NCI-H2029 (cell line): Measurements from ENCODE around the gene MAST1.
A peak's percentile ranks its signal among the peaks of the same experiment; 100 is the strongest.
"Not testable (repeated sequence)": the region's sequence is repeated elsewhere in the genome, so short reads cannot be mapped to it uniquely, and the experiment has no call there.

ENCODE experiments used
- DNase-seq: peaks from one replicate; lab custom pipeline; 2025; lab: John Stamatoyannopoulos, UW

The MAST1 gene

DNA sequence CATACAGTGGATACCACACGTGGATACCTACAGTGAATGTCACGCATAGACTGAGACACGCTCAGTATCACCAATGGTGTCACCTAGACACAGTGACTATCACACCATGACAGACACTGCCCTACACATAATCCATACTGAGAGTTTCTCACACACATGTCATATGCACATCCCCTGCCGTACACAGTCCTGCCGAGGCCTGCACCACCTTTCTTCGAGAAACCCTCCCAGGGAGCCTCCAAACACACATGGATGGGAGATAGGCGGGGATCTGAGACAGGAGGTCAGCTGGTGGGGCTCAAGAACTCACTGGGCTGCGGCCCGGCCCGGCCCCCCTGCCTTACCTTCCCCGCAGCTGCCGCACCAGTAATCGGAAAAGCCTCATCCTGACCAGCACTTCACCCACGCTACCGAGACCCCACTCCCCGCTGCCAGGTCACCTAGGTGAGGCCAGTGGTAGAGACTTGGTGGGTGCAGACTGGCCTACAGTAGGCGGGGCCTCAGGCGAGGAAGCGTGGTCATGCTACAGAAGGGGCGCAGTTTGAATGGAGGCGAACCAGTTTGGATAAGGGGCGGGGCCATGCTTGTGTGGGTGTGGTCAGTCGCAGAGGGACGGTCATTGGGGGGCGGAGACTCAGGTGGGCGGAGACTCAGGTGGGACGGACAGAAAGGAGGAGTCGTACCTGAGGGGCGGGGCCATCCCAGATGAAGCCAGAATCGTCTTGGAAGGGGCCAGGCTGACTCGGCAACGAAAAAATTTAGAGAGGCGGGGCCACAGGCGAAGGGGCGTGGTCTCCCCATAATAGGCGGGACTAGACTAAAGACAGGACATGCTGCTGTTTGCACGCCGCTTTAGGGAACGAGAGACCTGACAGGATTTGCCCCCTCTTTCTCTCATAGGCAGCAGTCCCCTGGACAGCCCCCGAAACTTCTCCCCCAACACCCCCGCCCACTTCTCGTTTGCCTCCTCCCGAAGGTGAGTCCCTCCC is 2.1 kb downstream of the MAST1 start:
- DNase-seq: peak; percentile 94

DNA sequence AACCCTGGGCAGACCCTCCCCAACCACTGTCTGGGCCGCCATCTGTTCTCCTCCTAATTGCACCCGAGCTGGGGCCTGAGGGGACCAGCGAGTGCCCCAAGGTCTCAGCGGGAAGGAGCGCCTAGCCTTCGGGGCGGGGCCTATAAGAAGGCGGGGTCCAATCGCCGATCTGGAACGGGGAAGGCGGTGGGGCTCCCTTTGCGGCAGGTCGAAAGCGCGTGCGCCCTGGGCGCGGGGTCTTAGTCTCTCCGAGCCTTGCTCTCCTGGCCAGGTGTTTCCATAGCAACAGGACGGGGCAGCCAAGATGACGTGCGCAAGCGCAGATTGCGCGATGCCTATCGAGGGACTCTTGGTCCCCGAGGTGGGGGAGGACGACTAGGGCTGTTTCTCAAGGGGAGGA is 2.8 kb downstream of the MAST1 start:
- peak; percentile 90 for DNase-seq

DNA sequence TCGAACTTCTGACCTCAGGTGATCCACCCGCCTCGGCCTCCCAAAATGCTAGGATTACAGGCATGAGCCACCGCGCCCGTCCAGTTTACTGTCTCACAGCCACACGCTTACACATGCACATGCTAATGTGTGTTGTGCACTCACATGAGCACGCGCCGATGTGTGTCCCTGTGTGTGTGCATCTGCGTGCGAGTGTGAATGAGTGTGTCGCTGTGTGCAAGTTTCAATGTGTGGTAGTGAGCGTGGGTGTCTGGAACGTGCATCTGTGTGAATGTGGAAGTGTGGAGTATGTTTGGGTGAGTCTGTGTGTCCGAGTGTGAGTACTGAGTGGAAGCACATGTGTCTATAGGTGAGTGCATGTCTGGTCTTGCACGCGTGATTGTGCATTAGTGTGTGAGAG is 4.2 kb downstream of the MAST1 start:
- no peak for DNase-seq

DNA sequence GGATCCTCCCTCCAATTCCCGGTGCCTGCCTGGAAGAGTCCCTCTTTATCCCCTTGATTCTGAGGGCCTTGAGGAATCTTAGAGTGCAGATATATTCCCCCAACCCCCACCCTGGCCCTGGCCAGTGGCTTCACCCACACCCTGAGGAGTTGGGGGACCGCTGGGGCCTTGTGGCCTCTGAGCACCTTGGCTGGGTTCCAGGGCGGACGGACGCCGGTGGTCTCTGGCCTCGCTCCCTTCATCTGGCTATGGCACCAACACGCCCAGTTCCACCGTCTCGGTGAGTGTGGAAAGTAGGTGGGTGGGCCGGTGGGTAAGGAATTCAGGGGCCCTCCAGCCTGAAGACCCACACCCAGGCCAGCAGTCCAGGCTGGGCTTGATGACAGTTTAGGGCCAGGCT is 5.0 kb downstream of the MAST1 start:
- no peak for DNase-seq

DNA sequence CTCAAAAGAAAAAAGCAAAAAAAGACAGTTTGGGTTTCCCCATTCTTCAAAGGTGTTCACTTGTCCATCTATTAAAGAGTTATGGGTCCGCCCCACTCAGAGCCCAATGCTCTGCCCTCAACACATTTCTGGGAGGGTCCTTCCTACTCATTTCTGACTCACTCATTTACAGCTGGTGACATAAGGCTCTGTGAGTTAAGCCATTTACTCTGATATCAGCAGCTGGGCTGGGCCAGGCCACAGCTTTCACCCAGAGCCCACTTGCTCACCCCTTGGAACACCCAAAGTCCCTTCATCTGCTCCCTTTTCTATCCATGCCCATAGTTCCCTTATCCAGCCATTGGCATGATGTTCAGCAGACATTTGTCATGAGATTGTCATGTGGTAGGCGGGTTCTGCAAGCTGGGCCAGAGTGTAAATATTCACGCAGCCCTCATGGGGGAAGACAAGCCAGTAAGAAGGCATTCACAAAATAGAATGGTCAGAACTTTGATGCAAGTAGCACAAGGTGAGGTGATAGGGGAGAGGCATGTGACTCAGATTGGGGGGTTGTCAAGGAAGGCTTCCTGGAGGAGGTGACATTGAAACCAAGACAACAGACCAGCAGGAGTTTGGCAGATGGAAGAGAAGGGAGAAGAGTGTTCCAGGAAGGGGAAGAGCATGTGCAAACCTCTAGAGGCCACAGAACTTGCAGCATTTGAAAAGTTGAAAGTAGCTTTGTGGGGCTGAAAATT is 5.9 kb downstream of the MAST1 start:
- DNase-seq: no peak

DNA sequence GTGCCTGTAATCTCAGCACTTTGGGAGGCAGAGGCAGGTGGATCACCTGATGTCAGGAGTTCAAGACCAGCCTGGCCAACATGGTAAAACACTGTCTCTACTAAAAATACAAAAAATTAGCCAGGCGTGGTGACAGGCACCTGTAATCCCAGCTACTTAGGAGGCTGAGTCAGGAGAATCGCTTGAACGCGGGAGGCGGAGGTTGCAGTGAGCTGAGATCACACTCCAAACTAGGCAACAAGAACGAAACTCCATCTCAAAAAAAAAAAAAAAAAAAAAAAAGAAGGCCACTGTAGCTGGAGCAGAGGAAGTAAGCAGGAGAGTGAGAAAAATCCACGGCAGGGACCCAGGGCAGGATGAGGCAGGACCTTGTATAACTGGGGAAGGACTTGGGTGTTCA is 8.3 kb downstream of the MAST1 start:
- DNase-seq: not testable (repeated sequence)

DNA sequence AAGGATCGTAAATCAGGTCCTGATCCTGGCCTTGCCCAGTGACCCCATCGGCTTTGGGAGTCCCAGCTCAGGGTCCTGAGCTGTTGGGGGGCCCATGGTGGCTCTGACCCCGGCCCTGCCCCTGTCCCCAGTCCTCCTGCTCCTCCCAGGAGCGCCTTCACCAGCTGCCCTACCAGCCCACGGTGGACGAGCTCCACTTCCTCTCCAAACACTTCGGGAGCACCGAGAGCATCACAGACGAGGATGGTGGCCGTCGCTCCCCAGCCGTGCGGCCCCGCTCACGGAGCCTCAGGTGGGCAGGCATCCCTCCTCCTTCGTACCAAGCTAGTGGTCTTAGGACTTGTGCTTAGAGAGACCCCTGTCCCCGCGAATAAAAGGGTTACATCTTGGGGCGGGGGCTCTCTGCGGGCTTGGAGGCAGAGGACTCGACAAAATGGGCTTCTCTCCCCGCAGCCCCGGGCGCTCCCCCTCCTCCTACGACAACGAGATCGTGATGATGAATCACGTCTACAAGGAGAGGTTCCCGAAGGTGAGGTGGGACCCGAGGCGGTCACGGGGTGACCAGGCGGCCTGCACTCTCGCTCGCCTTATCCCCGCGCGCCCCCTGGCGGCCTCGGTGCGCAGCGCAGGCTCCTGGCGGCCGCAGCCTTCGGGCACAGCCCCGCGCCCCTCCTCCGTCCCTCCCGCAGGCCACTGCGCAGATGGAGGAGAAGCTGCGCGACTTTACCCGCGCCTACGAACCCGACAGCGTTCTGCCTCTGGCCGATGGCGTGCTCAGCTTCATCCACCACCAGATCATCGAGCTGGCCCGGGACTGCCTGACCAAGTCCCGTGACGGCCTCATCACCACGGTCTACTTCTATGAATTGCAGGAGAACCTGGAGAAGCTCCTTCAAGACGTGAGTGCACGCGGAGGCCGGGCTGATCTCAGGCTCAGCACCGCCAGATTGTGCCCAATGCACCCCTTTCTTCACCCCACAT is 9.1 kb downstream of the MAST1 start:
- peak; percentile 46 for DNase-seq

DNA sequence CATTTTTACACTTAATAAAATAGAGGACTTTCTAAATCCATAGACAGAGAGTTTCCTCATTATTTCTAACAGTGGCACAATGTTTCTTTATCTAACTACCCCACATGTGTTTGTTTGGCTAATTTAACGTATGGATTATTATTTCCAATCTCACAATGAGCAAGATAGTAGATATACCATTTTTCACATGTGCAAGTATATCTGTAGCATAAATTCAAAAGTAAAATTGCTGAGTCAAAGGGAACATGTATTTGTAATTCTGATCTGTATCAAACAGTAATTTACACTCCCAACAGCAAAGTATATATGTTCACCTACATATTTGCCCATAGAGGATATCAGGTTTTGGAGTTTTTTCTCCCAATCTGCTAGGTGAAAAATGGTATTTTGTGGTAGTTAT is 18.3 kb downstream of the MAST1 start:
- DNase-seq: no peak

DNA sequence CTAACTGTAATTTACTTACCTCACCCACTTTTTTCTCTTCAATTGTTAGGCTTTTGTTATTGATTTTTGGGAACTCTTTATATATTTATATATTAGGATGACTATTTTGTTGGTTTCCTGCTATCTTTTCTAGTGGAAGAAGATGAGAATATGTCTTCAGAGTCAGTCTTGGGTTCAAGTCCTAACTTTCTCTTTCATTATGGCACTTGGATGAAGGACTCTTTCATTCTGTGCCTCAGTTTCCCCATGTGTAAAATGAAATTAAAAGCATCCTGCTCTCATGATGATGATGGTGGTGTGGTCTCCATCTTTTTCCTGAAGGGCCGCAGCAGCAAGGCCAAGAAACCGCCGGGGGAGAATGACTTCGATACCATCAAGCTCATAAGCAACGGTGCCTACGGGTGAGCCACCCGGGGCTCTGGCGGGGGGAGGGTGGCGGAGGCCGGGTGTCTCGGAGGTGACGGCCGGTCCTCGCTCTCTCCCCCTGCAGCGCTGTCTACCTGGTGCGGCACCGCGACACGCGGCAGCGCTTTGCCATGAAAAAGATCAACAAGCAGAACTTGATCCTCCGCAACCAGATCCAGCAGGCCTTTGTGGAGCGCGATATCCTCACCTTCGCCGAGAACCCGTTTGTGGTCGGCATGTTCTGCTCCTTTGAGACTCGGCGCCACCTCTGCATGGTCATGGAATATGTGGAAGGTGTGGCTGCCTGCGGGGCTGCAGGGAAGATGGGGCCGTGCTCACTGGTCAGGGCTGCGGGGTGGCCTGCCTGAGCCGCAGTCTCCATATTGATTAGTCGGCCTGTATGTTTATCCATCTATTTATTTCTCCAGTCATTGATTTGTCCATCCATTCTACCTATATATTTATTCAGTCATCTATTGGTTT is 20.0 kb downstream of the MAST1 start:
- no peak for DNase-seq

DNA sequence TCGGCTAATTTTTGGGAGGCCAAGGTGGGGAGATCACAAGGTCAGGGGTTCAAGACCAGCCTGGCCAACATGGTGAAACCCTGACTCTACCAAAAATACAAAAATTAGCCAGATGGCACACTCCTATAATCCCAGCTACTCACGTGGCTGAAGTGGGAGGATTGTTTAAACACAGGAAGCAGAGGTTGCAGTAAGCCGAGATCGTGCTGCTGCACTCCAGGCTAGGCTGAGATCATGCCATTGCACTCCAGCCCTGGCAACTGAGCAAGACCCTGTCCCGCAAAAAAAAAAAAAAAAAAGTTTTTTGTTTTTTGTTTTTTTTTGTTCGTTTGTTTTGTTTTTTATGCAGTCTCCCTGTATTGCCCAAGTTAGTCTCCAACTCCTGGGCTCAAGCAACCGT is 21.2 kb downstream of the MAST1 start:
- no peak for DNase-seq

DNA sequence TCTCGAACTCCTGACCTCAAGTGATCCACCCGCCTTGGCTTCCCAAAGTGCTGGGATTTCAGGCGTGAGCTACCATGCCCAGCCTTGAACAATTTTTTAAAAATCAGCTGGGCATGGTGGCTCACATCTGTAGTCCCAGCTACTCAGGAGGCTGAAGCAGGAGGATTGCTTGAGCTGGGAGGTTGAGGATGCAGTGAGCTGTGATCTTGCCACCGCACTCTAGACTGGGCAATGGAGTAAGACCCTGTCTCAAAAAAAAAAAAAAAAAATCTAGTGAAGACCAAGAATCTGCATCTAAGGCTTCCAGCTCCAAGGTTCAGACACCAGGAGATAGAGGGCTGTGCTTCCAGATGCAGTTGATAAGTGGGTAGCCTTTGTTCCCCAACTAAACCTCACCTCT is 25.8 kb downstream of the MAST1 start:
- DNase-seq: no peak

DNA sequence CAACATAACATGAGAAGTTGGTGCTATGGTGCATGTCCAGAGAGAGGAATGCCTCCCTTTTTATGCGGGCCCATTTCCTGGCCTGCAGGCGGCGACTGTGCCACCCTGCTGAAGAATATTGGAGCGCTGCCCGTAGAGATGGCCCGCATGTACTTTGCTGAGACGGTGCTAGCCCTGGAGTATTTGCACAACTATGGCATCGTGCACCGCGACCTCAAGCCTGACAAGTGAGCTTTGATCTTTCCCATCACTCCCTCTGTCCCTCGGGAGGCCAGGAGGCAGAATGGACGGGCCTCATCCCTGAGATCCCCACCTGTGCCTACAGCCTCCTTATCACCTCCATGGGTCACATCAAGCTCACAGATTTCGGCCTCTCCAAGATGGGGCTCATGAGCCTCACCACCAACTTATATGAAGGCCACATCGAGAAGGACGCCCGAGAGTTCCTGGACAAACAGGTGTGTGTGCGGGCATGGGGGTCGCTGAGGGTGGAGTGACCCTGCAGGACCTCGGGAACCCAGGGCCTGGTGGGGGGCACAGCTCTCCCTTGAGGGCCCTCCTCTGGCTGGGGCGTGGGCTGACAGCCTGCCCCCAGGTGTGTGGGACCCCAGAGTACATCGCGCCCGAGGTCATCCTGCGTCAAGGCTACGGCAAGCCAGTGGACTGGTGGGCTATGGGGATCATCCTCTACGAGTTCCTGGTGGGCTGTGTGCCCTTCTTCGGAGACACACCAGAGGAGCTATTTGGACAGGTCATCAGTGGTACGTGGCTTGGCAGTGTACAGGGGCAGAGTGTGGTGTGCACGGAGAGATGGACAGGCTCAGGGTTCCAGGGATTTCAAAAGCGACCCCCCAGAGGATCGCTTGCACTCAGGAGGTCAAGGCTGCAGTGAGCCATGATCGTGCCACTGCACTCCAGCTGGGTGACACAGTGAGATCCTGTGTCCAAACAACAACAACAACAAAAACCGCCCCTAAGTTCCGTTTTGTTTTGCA is 26.7 kb downstream of the MAST1 start:
- DNase-seq: peak; percentile 70

DNA sequence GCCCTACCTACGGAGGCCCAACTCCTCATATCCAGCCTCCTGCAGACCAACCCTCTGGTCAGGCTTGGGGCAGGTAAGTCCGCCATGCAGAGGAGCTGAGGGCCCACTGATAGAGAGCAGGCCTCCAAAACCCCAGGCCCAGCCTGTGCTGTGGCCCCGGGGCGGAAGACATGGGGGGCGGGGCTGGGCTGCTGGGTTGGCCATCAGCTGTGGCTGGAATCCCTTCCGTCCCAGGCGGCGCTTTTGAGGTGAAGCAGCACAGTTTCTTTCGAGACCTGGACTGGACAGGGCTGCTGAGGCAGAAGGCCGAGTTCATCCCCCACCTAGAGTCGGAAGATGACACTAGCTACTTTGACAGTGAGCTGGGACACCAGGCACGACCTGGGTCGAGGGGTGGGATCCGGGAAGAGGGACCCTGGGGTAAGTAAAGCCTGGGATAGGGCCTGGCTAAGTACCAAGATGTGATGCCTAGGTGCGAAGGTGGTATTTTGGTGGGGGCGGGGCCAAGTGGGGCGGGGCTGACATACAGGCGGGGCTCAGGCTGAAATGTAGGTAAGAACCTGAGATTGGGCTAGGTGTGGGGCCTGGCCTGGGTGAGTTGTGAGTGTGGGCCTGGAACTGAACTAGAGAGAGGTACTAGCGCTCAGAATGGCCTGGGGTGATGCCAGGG is 27.6 kb downstream of the MAST1 start:
- DNase-seq: no peak

DNA sequence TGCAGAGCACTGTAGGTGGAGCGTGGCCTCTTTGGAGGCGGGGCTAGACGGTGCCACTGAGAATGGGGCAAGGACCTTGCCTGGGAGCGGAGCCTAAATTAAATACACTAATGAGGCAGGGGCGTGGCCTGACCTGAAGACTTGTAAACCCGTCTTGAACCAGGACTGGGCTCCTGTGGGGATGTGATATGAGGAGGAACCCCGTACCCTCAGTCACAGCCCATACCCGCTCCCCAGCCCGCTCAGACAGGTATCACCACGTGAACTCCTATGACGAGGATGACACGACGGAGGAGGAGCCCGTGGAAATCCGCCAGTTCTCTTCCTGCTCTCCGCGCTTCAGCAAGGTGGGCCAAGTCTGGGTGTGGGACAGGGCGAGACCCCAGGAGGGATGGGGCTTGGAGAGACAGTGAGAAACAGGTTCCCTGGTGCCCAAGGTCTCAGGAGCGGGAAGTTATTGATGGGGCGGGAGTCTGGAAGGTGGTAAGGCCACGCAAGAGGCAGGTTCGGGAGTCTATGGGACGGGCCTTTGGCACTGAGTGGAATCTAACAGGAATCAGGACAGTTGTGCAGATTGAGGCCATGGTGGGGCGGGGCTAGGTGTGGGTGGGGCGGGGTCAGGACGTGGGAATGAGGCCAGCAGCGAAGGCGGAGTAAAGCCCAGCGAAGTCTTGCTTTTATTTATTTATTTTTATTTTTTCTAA is 28.3 kb downstream of the MAST1 start:
- DNase-seq: no peak

DNA sequence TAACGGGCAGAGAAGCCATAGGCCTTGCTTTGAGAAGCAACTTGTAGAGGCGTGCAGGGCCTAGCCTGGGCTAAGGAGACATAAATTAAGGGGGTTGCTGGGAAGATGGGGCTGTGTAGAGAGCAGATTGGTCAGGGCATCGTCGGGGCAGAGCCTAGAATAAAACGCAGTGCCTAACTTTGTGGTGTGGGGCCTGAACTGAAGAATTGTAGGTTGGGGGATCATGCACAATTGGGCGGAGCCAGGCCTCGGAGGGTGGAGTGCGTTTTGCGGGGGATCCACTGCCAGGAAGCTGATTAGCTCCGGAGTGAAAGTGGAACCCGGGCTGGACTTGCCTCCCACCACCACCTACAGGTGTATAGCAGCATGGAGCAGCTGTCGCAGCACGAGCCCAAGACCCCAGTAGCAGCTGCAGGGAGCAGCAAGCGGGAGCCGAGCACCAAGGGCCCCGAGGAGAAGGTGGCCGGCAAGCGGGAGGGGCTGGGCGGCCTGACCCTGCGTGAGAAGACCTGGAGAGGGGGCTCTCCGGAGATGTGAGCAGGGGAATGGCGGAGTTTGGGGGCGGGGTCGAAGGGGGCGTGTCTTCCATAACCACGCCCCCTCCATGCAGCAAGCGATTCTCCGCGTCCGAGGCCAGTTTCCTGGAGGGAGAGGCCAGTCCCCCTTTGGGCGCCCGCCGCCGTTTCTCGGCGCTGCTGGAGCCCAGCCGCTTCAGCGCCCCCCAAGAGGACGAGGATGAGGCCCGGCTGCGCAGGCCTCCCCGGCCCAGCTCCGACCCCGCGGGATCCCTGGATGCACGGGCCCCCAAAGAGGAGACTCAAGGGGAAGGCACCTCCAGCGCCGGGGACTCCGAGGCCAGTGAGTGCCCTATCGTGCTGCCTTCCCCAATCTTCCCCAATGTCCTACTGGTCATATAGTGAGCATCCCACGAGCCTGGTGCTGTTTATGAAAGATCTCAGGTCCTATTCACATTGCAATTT is 29.1 kb downstream of the MAST1 start:
- peak; percentile 79 for DNase-seq

DNA sequence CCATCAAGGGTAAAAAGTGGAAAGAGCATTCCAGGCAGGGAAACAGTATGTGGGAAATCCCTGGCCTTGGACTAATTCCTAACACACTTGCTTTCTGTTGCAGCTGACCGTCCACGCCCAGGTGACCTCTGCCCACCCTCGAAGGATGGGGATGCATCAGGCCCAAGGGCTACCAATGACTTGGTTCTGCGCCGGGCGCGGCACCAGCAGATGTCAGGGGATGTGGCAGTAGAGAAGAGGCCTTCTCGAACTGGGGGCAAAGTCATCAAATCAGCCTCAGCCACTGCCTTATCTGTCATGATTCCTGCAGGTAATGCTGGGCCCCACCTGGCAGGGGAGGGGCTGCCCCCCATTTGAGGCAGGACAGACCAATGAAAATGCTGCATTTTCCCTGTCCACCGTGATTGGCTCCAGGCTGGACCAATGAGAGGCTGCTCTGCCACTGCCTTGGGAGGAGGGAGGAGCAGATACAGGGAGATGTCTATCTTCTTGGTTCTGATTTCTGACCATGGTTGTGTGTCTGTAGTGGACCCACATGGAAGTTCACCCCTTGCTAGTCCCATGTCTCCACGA is 30.3 kb downstream of the MAST1 start:
- DNase-seq: peak; percentile 40

DNA sequence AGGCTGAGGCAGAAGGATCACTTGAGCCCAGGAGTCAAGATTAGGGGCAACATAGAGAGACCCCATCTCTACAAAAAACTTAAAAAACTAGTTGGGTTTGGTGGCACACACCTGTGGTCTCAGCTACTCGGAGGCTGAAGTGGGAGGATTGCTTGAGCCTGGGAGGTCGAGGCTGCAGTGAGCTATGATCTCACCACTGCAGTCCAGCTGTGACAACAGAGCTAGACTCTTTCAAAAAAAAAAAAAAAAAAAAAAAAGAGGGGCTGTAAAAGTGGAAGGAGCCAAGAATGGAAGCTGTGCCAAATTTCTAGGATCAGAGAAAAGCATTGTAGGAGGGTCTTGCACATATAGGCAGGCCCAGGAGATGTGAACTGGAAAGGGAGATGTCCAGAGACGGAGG is 33.4 kb downstream of the MAST1 start:
- DNase-seq: no peak
